DMS53 treated with DMSO at 0.1 percent for 48 hours (cell line): ENCODE measurements around the gene STRIP1.

Experiments used
- DNase-seq: peaks from one replicate; lab custom pipeline; 2025; ENCODE audit not compliant: unreplicated experiment; lab: John Stamatoyannopoulos, UW

Gene STRIP1

GRCh38 chr1:110050602-110051261 is 16.3 kb downstream of the STRIP1 start:
- no peak for DNase-seq

- DNase-seq, result no peak
Measured at GRCh38 chr1:110051262-110051648, 16.8 kb downstream of the STRIP1 start.

DNA sequence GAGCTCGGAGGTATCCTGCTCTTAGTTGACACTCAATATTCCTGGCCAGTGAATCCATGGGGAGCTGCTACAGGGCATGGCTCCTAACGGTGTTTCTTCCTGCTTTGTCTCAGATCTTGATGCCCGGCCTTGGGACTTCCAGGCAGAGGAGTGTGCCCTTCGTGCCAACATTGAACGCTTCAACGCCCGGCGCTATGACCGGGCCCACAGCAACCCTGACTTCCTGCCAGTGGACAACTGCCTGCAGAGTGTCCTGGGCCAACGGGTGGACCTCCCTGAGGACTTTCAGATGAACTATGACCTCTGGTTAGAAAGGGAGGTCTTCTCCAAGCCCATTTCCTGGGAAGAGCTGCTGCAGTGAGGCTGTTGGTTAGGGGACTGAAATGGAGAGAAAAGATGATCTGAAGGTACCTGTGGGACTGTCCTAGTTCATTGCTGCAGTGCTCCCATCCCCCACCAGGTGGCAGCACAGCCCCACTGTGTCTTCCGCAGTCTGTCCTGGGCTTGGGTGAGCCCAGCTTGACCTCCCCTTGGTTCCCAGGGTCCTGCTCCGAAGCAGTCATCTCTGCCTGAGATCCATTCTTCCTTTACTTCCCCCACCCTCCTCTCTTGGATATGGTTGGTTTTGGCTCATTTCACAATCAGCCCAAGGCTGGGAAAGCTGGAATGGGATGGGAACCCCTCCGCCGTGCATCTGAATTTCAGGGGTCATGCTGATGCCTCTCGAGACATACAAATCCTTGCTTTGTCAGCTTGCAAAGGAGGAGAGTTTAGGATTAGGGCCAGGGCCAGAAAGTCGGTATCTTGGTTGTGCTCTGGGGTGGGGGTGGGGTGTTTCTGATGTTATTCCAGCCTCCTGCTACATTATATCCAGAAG is 19.4 kb downstream of the STRIP1 start:
- DNase-seq, result peak; percentile 28

GRCh38 chr1:110055493-110056284 is 21.3 kb downstream of the STRIP1 start:
- no peak for DNase-seq

GRCh38 chr1:110056285-110056683 is 21.9 kb downstream of the STRIP1 start:
- no peak for DNase-seq

DNA sequence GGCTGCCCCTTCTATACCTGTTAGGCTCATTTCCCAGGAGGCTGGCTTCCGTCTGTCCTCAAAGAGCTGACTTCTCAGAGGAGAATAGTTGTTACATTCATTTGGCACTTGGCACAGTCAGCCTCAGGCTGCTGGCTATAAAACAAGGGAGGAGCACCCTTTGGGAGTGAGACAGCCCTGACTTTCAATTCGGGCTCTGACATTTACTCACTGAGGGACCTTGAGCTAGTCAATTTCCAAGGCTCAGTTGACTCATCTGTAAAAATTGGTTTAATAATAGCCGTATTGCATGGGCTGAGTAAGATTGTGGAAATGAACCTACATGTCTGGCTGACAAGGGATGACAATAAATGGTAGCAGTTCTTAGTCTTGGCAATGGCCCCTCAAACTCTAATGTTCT is 22.4 kb downstream of the STRIP1 start:
- no peak for DNase-seq

- DNase-seq, result no peak
Measured at GRCh38 chr1:110057963-110058518, 23.6 kb downstream of the STRIP1 start.

GRCh38 chr1:110058591-110058990 is 24.2 kb downstream of the STRIP1 start:
- DNase-seq, result no peak

- DNase-seq, result no peak
Measured at GRCh38 chr1:110059133-110059863, 24.9 kb downstream of the STRIP1 start.

DNA sequence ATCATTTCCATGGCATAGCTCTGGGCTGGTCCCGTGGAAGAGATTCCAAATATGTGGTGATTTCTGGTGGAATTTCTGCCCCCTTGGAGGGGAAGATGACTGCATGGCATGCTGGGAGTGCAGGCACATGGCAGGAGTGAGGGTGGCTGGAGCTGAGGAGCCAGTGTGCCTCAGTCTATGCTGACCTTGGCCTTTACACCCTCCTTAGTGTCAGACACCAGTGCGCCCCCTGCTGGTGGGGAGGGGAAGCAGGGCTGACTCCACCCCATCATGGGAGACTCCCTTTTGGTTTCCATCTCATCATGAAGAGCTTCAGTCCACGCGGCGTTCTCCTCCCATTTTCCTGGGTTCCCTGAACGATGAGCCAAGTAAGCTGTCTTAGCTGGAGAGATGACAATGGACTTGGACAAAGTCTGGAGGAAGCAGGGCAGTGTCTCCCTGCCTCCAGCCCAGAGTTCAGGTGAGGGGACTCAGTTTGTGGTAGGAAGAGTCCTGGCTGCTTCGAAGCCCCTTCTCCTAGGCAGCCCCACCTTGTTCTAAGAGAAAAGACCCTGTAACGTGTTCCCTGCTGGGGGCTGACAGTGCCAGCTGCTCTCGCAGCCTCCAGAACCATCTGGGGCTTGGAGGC is 25.7 kb downstream of the STRIP1 start:
- no peak for DNase-seq

GRCh38 chr1:110060662-110061060 is 26.2 kb downstream of the STRIP1 start:
- DNase-seq, result no peak

DNA sequence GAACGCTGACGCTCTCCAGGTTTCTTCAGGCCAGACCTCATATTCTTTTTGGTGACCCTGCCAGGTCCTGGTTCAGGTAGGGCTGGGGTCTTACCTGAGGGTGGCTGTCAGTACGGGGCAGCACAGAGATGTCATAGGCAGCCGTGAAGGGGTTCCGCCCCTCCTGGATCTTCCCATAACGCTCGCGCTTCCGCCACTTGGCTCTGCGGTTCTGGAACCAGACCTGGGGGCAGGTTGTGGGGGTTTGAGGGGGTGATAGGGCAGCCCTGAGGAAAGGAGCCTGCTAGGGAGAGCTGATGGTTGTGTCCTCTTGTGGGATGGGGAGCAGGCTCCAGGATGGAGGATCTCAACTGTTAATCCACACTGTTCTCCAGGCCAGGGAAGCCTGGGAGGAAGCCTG is 26.9 kb downstream of the STRIP1 start:
- DNase-seq, result no peak

- DNase-seq, result no peak
Measured at GRCh38 chr1:110062612-110063011, 28.2 kb downstream of the STRIP1 start.

- no peak for DNase-seq
Measured at GRCh38 chr1:110063781-110064180, 29.4 kb downstream of the STRIP1 start.

DNA sequence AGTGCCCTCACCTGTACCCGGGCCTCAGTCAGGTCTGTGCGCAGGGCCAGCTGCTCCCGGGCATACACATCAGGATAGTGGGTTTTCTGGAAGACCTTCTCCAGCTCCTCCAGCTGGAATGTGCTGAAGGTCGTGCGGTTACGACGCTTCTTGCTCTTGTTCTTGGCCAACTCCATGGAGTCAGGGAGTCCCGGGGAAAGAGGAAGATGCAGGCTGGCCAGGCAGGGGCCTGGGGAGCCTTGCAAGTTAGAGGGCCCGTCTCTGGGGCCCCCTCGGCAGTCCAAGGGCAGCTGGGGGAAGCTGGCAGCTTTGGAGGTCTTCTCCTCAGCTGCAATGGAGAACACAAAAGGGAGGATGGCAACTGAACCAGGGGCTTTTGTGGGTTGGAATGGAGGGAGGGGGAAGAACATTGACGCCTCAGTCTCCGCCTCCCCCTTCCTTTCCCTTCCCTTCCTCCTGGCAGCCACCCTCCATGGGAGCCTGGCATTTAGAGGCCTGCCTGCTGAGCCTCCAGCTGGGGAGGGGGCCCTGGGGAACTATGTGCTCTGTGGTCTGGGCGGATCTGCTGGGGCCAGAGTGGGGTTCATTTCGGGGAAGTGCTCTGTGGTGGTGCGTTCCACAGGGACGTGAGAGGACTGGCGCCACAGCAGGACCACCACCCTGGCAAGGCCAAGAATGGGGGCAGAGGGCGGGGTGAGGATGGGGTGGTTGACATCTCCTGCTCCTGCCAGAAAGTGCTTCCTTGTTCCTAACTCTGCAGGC is 30.3 kb downstream of the STRIP1 start:
- no peak for DNase-seq

- no peak for DNase-seq
Measured at GRCh38 chr1:110065841-110066240, 31.4 kb downstream of the STRIP1 start.

- no peak for DNase-seq
Measured at GRCh38 chr1:110067479-110067892, 33.1 kb downstream of the STRIP1 start.

GRCh38 chr1:110067893-110068645 is 33.6 kb downstream of the STRIP1 start:
- DNase-seq, result no peak
